Endodermal cell (in vitro differentiated cells): ENCODE results near the gene CRYBB2. TPM values are rescaled to one million over a fixed set of nuclear protein-coding genes. Genes with fewer than 3 reads are reported as not detected.
"Not testable (repeated sequence)": the region's sequence is repeated elsewhere in the genome, so short reads cannot be mapped to it uniquely, and the experiment has no call there.

ENCODE experiments used
- DNase-seq: peaks from one replicate; pipeline ENCODE4 v3.0.0-alpha.2; 2017
- H3K27ac ChIP-seq: 2 replicates; pipeline ENCODE4 v1.5.1; 2013; ENCODE audit warnings: mild to moderate bottlenecking, low read depth, low read length, moderate library complexity
- H3K27me3 ChIP-seq: 2 replicates; pipeline ENCODE4 v1.6.1; 2013; ENCODE audit warnings: mild to moderate bottlenecking, low read length, moderate library complexity; ENCODE audit not compliant: insufficient read depth, control insufficient read depth, poor library complexity, severe bottlenecking
- H3K36me3 ChIP-seq: 2 replicates; pipeline ENCODE4 v1.7.0; 2013; ENCODE audit warnings: mild to moderate bottlenecking, low read length, moderate library complexity; ENCODE audit not compliant: control insufficient read depth, insufficient read depth
- H3K4me1 ChIP-seq: one replicate; pipeline ENCODE4 v1.7.0; 2013; ENCODE audit warnings: low read length; ENCODE audit not compliant: control insufficient read depth, insufficient read depth
- H3K4me3 ChIP-seq: 2 replicates; pipeline ENCODE4 v1.5.1; 2013; ENCODE audit warnings: mild to moderate bottlenecking, low read length, moderate library complexity
- H3K9ac ChIP-seq: 2 replicates; pipeline ENCODE4 v1.6.1; 2013; ENCODE audit warnings: mild to moderate bottlenecking, low read length, moderate library complexity; ENCODE audit not compliant: poor library complexity, severe bottlenecking; ENCODE audit errors: extremely low read depth
- H3K9me3 ChIP-seq: 2 replicates; pipeline ENCODE4 v1.6.1; 2013; ENCODE audit warnings: mild to moderate bottlenecking, low read length, moderate library complexity; ENCODE audit not compliant: control insufficient read depth
- H3K27ac Mint-ChIP-seq: 2 replicates; pipeline ENCODE4 v1.8.0; 2020; ENCODE audit warnings: mixed read lengths
- H3K27me3 Mint-ChIP-seq: 2 replicates; pipeline ENCODE4 v1.8.0; 2021; ENCODE audit warnings: mild to moderate bottlenecking, mixed read lengths; ENCODE audit not compliant: insufficient read depth
- H3K36me3 Mint-ChIP-seq: 2 replicates; pipeline ENCODE4 v1.8.0; 2020; ENCODE audit warnings: low read depth, mixed read lengths
- H3K4me1 Mint-ChIP-seq: 2 replicates; pipeline ENCODE4 v1.8.0; 2020; ENCODE audit warnings: mixed read lengths
- H3K4me3 Mint-ChIP-seq: 2 replicates; pipeline ENCODE4 v1.8.0; 2020; ENCODE audit warnings: mild to moderate bottlenecking, moderate library complexity, mixed read lengths
- H3K9me3 Mint-ChIP-seq: 2 replicates; pipeline ENCODE4 v1.8.0; 2020; ENCODE audit warnings: mild to moderate bottlenecking, mixed read lengths
- WGBS, 2 experiments: methylation state at CpG; one replicate each; pipeline versions ENCODE4 v1.1.5 to v1.1.7; 2013; ENCODE audit warnings: missing lambda C conversion rate in 2 of 2, mixed read lengths in 1 of 2; ENCODE audit not compliant: insufficient coverage in 1 of 2, insufficient read length in 1 of 2; 5-methylcytosine and 5-hydroxymethylcytosine counted together
- total RNA-seq, 2 donors: library from RNA; stranded (reverse); fragmentation: NEBNext Ultra II Directional in 1 of 2; extraction: Animal tissue kit (Norgen Biotek cat#: 25700) in 1 of 2; gene quantifications; 2 replicates in 1 of 2; 3 replicates in 1 of 2; pipeline ENCODE4 v1.2.1, GENCODE V29; 2021
- TF ChIP-seq, protein P1 (sequence below): fragments of 200-600 bp; sonication (generic); conservative IDR thresholded peaks from 2 replicates; pipeline ENCODE4 v1.5.0; 2021; ENCODE audit warnings: antibody characterized with exemption, mild to moderate bottlenecking

Gene CRYBB2
- total RNA-seq, 2 donors from 2014 or later = not detected

DNA sequence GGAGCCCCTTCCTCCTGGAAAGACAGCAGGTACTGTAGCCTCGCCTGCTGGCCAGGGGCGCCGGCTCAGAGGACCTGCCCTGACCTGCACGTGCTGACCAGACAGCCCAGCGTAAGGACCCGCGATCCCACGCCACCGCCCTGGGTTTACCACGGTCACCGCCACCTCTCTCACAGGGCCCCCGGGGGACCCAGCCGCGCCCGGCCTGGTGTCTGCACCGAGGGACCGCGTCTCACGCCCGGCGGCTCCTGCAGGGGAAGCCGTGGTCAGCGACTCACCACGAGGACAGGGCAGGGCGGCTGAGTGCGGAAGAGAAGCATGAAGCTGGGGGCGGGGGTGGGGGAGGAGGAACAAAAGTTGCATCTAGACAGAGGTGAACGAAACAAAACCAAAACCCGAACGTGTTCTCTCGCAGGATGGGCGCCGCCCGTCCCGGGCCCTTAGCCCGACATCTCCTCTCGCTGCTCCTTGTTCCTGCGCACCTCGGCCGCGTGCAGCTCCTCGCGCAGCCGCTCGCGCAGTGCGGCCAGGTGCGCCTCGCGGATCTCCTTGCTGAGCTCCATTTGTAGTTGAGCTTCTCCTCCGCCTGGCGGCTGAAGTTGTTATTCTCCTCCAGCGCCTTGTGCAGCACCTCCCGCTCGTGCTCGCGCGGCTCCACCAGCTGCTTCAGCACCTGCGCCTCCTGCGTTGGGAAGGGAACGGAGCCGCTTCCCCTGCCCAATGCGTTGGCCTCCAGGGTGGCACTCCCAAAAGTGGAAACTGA is 40.4 kb upstream of the CRYBB2 start:
- not testable (repeated sequence) for H3K4me1 Mint-ChIP-seq, H3K27me3 ChIP-seq, H3K27ac Mint-ChIP-seq, H3K27ac ChIP-seq, H3K9me3 Mint-ChIP-seq, H3K4me1 ChIP-seq, H3K4me3 Mint-ChIP-seq, H3K9ac ChIP-seq, H3K9me3 ChIP-seq, H3K27me3 Mint-ChIP-seq, H3K4me3 ChIP-seq
- peaks cover 59% of the 10 kb centered on the region for H3K36me3 Mint-ChIP-seq
- peak; percentile 86 for DNase-seq
- WGBS, 2 experiments = 94 to 97% methylated on average over 33 to 45 of the region's 63 CpGs
- peaks cover 51% of the 10 kb centered on the region for H3K36me3 ChIP-seq
- TF ChIP-seq, protein P1, sequence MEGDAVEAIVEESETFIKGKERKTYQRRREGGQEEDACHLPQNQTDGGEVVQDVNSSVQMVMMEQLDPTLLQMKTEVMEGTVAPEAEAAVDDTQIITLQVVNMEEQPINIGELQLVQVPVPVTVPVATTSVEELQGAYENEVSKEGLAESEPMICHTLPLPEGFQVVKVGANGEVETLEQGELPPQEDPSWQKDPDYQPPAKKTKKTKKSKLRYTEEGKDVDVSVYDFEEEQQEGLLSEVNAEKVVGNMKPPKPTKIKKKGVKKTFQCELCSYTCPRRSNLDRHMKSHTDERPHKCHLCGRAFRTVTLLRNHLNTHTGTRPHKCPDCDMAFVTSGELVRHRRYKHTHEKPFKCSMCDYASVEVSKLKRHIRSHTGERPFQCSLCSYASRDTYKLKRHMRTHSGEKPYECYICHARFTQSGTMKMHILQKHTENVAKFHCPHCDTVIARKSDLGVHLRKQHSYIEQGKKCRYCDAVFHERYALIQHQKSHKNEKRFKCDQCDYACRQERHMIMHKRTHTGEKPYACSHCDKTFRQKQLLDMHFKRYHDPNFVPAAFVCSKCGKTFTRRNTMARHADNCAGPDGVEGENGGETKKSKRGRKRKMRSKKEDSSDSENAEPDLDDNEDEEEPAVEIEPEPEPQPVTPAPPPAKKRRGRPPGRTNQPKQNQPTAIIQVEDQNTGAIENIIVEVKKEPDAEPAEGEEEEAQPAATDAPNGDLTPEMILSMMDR = peak; percentile 76

DNA sequence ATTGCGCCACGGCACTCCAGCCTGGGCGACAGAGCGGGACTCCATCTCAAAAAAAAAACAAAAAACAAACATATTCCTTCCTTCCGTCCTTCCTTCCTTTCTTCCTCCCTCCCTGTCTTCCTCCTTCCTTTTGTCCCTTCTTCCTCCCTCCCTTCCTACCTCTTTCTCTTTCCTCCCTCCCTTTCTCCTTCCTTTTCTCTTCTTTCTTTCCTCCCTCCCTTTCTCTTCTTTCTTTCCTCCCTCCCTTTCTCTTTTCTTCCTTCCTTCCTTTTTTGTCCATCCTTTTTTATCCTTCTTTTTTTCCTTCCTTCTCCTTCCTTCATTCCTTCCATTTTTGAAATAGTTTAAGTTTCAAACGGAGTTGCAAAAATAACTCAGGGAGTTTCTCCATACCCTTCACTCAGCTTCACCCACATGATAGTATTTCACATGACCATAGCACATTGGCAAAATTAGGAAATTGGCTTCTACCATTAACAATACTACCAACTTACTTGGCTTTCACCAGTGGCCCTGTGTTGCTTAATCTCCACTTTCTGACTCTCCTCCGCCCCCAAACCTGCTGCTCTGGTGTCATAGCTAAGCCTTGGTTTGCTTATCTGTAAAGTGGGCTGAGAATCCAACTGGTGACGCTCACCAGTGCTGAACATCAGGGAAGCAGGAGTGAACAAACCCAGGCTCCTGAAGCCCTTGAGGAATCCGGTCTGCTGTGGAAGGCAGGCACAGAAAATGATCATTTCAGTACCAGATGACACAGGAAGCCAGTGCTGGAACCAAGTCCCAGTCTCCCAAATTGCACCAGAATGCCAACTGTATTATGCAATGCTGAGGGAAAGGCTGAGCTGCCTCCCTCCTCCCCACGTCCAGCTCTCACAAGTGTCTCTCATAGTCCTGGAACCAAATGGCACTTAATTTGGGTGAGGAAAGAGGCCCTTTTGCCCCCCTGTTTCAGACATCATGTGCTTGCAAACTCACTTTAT is 37.0 kb upstream of the CRYBB2 start:
- Histone ChIP-seq H3K27me3 (no peaks in the 10 kb centered on the region), H3K4me1 (no peaks in the 10 kb centered on the region), H3K27ac (no peak overlapping the region), H3K9me3 (no peaks in the 10 kb centered on the region), H3K9ac (no peak overlapping the region), H3K4me3 (no peak overlapping the region), H3K36me3 (peaks cover 35% of the 10 kb centered on the region)
- 89 to 91% methylated on average over 6 to 9 of the region's 10 CpGs for WGBS, 2 experiments
- DNase-seq = no peak
- Mint-ChIP-seq H3K27ac (no peak overlapping the region), H3K9me3 (peaks cover 6% of the 10 kb centered on the region), H3K4me3 (no peak overlapping the region), H3K4me1 (no peaks in the 10 kb centered on the region), H3K27me3 (no peaks in the 10 kb centered on the region), H3K36me3 (peaks cover 50% of the 10 kb centered on the region)
- TF ChIP-seq, protein P1 = no peak

DNA sequence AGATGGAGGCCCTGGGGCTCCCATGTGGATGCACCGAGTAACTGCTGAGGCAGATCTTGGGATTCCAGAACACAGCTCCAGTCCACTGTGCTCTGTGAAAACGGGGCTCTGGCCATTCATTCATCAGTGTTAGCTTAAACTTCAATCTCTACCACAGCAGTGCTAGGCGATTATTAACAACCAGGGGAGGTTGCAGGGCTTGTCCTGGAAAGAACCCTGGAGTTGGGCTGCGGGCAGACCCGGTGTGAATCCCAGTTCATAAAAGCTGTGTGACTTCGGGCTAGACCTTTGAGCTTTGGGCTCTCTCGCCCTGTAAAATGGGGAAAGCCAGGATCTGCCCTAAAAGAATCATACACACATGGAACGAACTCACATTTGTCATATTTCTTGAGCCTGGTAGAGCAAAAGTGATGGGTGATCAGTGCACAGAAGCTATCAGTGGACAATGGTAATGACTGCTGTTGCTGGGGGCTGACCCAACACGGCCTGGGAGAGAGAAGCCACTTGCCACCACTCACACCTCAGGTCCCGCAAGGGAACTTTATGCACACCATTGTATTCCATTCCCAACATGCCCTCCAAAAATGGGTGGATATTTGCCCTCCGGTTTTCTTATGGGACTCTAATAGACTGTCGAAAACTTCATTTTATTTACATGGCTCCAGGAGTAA is 35.4 kb upstream of the CRYBB2 start:
- Histone ChIP-seq H3K4me3 (no peak overlapping the region), H3K9ac (no peak overlapping the region), H3K27me3 (no peaks in the 10 kb centered on the region), H3K4me1 (no peaks in the 10 kb centered on the region), H3K36me3 (peaks cover 34% of the 10 kb centered on the region), H3K9me3 (no peaks in the 10 kb centered on the region), H3K27ac (no peak overlapping the region)
- H3K4me1 Mint-ChIP-seq = no peaks in the 10 kb centered on the region
- H3K36me3 Mint-ChIP-seq = peaks cover 63% of the 10 kb centered on the region
- no peak for DNase-seq
- no peaks in the 10 kb centered on the region for H3K27me3 Mint-ChIP-seq
- WGBS, 2 experiments = 91 to 94% methylated on average over 8 to 12 of the region's 12 CpGs
- H3K9me3 Mint-ChIP-seq = peaks cover 9% of the 10 kb centered on the region
- H3K27ac Mint-ChIP-seq = no peak overlapping the region
- H3K4me3 Mint-ChIP-seq = no peak overlapping the region
- TF ChIP-seq, protein P1 = no peak
